ENCODE results near the gene IL20RB. TPM values are rescaled to one million over a fixed set of nuclear protein-coding genes. Genes with fewer than 3 reads are reported as not detected.

The IL20RB gene
- polyA plus RNA-seq, 1 donor (not counting 4 experiments of a cell fraction or from before 2014, with no cell fraction given): 239 TPM

DNA sequence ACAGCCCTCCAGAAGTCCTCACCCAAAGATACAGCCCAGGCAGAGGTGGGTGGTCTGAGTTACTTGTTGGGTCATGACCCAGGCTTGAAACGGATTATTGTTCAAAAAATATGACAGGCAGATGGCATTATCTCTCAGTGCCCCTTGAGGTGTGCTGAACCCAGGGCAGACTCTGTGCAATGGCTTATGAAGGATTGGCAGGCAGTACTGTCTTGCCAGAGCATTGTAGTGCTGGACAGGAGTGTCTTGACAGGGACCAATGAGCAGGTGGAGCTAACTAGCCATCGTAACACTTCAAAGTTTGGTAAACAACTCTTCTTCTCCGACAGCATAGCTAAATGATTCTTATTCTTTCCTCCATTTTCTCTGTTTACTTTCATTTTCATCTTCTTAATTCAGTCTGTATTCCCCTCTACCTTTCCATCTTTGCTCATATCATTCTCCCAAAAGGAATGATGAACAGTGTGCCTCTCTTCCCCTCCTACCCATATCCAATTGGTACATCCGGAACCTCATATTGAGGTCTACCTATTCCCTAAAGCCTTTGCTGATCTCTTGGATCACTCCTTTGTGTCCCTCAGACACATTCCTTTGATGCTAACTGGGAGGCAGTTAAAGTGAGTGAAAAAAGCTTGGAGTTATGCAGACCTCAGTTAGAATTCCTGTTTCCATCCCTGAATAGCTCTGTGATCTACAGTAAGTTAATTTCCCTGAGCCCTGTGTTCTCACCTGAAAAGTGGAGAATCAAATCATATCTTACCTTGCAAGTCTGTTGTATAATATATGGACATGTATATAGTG is 2.6 kb upstream of the IL20RB start:
- FAIRE-seq (peak; percentile 46), DNase-seq (ENCODE audit: low read depth, low spot score) (no peak)
- Histone ChIP-seq H2AFZ (ENCODE audit: control insufficient read depth, low read length) (no peak overlapping the region), H3K27me3 (ENCODE audit: control insufficient read depth, extremely low read depth, insufficient read depth, low read length) (no peaks in the 10 kb centered on the region), H3K27ac (ENCODE audit: control insufficient read depth, insufficient read depth, low read length) (peak overlapping the region; percentile 39), H3K9me1 (ENCODE audit: control insufficient read depth, extremely low read depth, insufficient read depth, low read length) (no peaks in the 10 kb centered on the region), H3K9ac (ENCODE audit: control insufficient read depth, extremely low read depth, insufficient read depth, low read length) (no peak overlapping the region), H3K36me3 (ENCODE audit: control insufficient read depth in 2 of 2, extremely low read depth in 1 of 2, insufficient read depth in 2 of 2, low read length in 2 of 2) (peaks cover 0 to 5% of the 10 kb centered on the region in 2 experiments), H3K4me2 (ENCODE audit: control insufficient read depth, extremely low read depth, insufficient read depth, low read depth, low read length) (peak overlapping the region; percentile 70), H3K4me3 (ENCODE audit: control insufficient read depth in 2 of 3, extremely low read depth in 1 of 3, insufficient read depth in 2 of 3, low read depth in 1 of 3, low read length in 3 of 3) (no peak overlapping the region), H4K20me1 (ENCODE audit: control insufficient read depth, extremely low read depth, insufficient read depth, low read length) (no peaks in the 10 kb centered on the region), H3K9me3 (ENCODE audit: control insufficient read depth, low read depth, low read length) (no peaks in the 10 kb centered on the region), H3K79me2 (ENCODE audit: control insufficient read depth, insufficient read depth, low read length) (peaks cover 20% of the 10 kb centered on the region), H3K4me1 (ENCODE audit: control insufficient read depth, extremely low read depth, insufficient read depth, low read length) (peaks cover 52% of the 10 kb centered on the region)
- dilution Hi-C loops (cut with MboI; ENCODE audit: extremely low pct_ligation_motif_present, low sequenced_read_pairs): no loop called here
- TF ChIP-seq, protein P1, sequence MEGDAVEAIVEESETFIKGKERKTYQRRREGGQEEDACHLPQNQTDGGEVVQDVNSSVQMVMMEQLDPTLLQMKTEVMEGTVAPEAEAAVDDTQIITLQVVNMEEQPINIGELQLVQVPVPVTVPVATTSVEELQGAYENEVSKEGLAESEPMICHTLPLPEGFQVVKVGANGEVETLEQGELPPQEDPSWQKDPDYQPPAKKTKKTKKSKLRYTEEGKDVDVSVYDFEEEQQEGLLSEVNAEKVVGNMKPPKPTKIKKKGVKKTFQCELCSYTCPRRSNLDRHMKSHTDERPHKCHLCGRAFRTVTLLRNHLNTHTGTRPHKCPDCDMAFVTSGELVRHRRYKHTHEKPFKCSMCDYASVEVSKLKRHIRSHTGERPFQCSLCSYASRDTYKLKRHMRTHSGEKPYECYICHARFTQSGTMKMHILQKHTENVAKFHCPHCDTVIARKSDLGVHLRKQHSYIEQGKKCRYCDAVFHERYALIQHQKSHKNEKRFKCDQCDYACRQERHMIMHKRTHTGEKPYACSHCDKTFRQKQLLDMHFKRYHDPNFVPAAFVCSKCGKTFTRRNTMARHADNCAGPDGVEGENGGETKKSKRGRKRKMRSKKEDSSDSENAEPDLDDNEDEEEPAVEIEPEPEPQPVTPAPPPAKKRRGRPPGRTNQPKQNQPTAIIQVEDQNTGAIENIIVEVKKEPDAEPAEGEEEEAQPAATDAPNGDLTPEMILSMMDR (optimal IDR thresholded peaks at IDR 0.05 in 1 of 3, IDR thresholded peaks at IDR 0.05 in 1 of 3, conservative IDR thresholded peaks at IDR 0.05 in 1 of 3; ENCODE audit: extremely low read depth in 1 of 3, insufficient read depth in 2 of 3, low read length in 3 of 3): no peak
- no peak for TF ChIP-seq EZH2 (IDR thresholded peaks at IDR 0.05; ENCODE audit: low read length)

DNA sequence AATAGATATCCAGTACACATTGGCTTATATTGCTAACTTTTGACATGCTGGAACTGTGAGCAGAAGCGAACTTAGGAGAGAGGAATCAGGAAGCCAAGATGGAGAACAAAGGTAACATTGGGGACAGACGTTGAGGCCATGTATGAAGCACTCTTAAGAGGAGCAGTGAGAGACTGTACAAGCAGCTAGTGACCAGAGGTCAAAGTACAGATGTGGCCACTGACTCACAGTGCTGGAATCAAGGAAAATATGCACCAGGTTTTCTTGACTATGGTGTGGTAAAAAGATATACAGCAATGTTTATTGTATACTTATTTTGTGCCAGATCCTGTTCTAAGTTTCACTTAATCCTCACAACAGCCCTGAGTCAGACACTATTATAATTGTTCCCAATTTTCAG is 2.0 kb upstream of the IL20RB start:
- H4K20me1 ChIP-seq (ENCODE audit: control insufficient read depth, extremely low read depth, insufficient read depth, low read length): no peaks in the 10 kb centered on the region
- no peak overlapping the region for H3K9ac ChIP-seq (ENCODE audit: control insufficient read depth, extremely low read depth, insufficient read depth, low read length)
- FAIRE-seq (peak; percentile 82), DNase-seq (ENCODE audit: low read depth, low spot score) (no peak)
- H3K9me3 ChIP-seq (ENCODE audit: control insufficient read depth, low read depth, low read length): no peaks in the 10 kb centered on the region
- H3K79me2 ChIP-seq (ENCODE audit: control insufficient read depth, insufficient read depth, low read length): peaks cover 20% of the 10 kb centered on the region
- no peaks in the 10 kb centered on the region for H3K9me1 ChIP-seq (ENCODE audit: control insufficient read depth, extremely low read depth, insufficient read depth, low read length)
- H3K27ac ChIP-seq (ENCODE audit: control insufficient read depth, insufficient read depth, low read length): peak overlapping the region; percentile 39
- peaks cover 58% of the 10 kb centered on the region for H3K4me1 ChIP-seq (ENCODE audit: control insufficient read depth, extremely low read depth, insufficient read depth, low read length)
- no peak overlapping the region for H3K4me3 ChIP-seq (ENCODE audit: control insufficient read depth in 2 of 3, extremely low read depth in 1 of 3, insufficient read depth in 2 of 3, low read depth in 1 of 3, low read length in 3 of 3)
- H3K27me3 ChIP-seq (ENCODE audit: control insufficient read depth, extremely low read depth, insufficient read depth, low read length): no peaks in the 10 kb centered on the region
- TF ChIP-seq, protein P1 (optimal IDR thresholded peaks at IDR 0.05 in 1 of 3, IDR thresholded peaks at IDR 0.05 in 1 of 3, conservative IDR thresholded peaks at IDR 0.05 in 1 of 3; ENCODE audit: extremely low read depth in 1 of 3, insufficient read depth in 2 of 3, low read length in 3 of 3): no peak
- TF ChIP-seq EZH2 (IDR thresholded peaks at IDR 0.05; ENCODE audit: low read length): no peak
- dilution Hi-C loops (cut with MboI; ENCODE audit: extremely low pct_ligation_motif_present, low sequenced_read_pairs): no loop called here
- peak overlapping the region; percentile 12 for H2AFZ ChIP-seq (ENCODE audit: control insufficient read depth, low read length)
- H3K36me3 ChIP-seq (ENCODE audit: control insufficient read depth in 2 of 2, extremely low read depth in 1 of 2, insufficient read depth in 2 of 2, low read length in 2 of 2): peaks cover 0 to 8% of the 10 kb centered on the region in 2 experiments
- peak overlapping the region; percentile 70 for H3K4me2 ChIP-seq (ENCODE audit: control insufficient read depth, extremely low read depth, insufficient read depth, low read depth, low read length)

All from keratinocyte (primary cell).